Measurements from ENCODE around the gene LHX6. TPM values are rescaled to one million over a fixed set of nuclear protein-coding genes. Genes with fewer than 3 reads are reported as not detected.

LHX6 gene
- total RNA-seq, 2 donors from 2014 or later = 2.9 TPM; not detected in 1

GRCh38 chr9:122218071-122218934 is 10.5 kb downstream of the LHX6 start:
- Histone ChIP-seq H3K27ac (no peak overlapping the region), H3K9me3 (no peaks in the 10 kb centered on the region), H3K4me1 (peaks cover 34% of the 10 kb centered on the region), H3K4me3 (no peak overlapping the region), H3K27me3 (peaks cover 0 to 38% of the 10 kb centered on the region in 2 donors), H3K36me3 (replicated peaks in 1 of 2; ENCODE audit: insufficient read depth in 1 of 2, low read depth in 2 of 2) (no peaks in the 10 kb centered on the region)
- intact Hi-C loops (cut with DNase I) = no loop called here
- DNase-seq (no peak), ATAC-seq (no peak)
- WGBS, 2 donors = 50 to 60% methylated on average over 11 of the region's 11 CpGs
- TF ChIP-seq CTCF (IDR thresholded peaks at IDR 0.05) (no peak), POLR2A (IDR thresholded peaks at IDR 0.05) (no peak)

GRCh38 chr9:122217640-122218039 is 11.1 kb downstream of the LHX6 start:
- intact Hi-C loops (cut with DNase I) = no loop called here
- H3K9me3 ChIP-seq = no peaks in the 10 kb centered on the region
- ATAC-seq (no peak), DNase-seq (no peak)
- H3K4me3 ChIP-seq = no peak overlapping the region
- TF ChIP-seq CTCF (IDR thresholded peaks at IDR 0.05) (no peak), POLR2A (IDR thresholded peaks at IDR 0.05) (no peak)
- 46 to 58% methylated on average over 4 of the region's 4 CpGs for WGBS, 2 donors
- no peak overlapping the region for H3K27ac ChIP-seq
- no peaks in the 10 kb centered on the region for H3K36me3 ChIP-seq (replicated peaks in 1 of 2; ENCODE audit: insufficient read depth in 1 of 2, low read depth in 2 of 2)
- H3K27me3 ChIP-seq = peaks cover 0 to 41% of the 10 kb centered on the region in 2 donors
- peaks cover 36% of the 10 kb centered on the region for H3K4me1 ChIP-seq

DNA sequence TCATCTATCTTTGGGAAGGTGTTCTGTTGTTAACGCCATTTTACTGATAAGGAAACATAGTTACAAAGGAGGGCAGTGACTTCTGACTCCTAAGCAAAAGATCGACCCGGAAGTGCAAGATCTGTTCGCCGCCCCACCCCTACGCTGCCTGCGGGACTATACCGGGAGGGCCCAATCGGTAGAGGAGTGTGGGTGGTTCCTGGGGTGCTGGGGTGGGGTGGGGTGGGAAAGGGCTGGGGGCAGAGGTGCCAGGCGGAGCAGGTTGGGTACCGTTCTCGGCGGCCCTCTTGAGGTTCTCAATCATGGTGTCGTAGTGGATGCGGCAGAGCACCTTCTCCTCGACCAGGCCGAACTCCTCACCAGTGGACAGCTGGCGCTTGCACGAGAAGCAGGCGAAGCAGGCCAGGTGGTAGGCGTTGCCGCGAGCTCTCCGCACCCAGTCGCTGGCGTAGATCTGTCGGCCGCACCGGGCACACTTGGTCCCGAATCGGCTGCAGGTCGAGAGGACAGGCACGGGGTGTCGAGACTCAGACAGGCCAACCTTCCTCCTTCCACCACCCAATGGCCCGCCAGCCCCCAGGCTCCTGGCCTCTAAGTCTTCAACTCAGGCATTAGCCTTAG is 11.8 kb downstream of the LHX6 start:
- no peak for TF ChIP-seq POLR2A (IDR thresholded peaks at IDR 0.05)
- no peak for TF ChIP-seq CTCF (IDR thresholded peaks at IDR 0.05)
- no peaks in the 10 kb centered on the region for H3K9me3 ChIP-seq
- no peak for ATAC-seq
- 36 to 41% methylated on average over 23 to 35 of the region's 35 CpGs for WGBS, 2 donors
- H3K27ac ChIP-seq = no peak overlapping the region
- intact Hi-C loops (cut with DNase I) = no loop called here
- H3K4me3 ChIP-seq = no peak overlapping the region
- H3K4me1 ChIP-seq = peaks cover 36% of the 10 kb centered on the region
- no peak for DNase-seq
- H3K27me3 ChIP-seq = peaks cover 0 to 37% of the 10 kb centered on the region in 2 donors
- H3K36me3 ChIP-seq (replicated peaks in 1 of 2; ENCODE audit: insufficient read depth in 1 of 2, low read depth in 2 of 2) = no peaks in the 10 kb centered on the region

DNA sequence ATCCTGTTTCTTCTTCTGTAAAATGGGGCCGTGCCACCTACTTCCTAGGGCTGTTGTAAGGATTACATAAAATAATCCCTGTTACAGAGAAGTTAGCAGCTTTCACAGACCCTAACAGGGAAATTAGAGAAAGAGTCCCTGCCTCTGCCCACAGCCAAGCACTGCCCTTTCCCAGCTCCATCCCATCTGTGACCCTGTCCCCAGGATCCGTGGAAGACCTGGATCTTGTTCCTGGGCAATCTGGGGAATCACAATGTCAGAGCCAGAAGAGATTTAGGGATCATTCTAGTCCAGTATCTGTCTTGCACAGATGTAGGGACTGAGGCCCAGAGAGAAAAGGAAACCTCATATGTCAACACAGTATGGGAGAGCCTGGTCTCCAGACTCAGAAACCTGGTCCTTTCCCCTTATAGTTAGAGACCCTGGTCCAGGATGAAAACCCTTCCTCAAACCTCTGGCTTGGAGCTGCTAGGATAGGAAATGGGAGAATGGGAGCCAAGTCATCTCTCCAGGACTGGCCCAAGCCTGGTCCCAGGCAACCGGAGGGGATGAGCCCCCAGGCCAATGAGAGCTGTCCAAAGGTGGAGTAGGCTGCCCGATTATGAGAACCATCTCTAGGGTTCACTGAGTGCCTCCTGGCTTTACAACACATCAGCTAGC is 12.5 kb downstream of the LHX6 start:
- Histone ChIP-seq H3K4me1 (peaks cover 36% of the 10 kb centered on the region), H3K27me3 (peaks cover 0 to 30% of the 10 kb centered on the region in 2 donors), H3K4me3 (no peak overlapping the region), H3K9me3 (no peaks in the 10 kb centered on the region), H3K27ac (no peak overlapping the region), H3K36me3 (replicated peaks in 1 of 2; ENCODE audit: insufficient read depth in 1 of 2, low read depth in 2 of 2) (no peaks in the 10 kb centered on the region)
- intact Hi-C loops (cut with DNase I) = no loop called here
- WGBS, 2 donors = 64 to 70% methylated on average over 4 of the region's 4 CpGs
- TF ChIP-seq POLR2A (IDR thresholded peaks at IDR 0.05) (no peak), CTCF (IDR thresholded peaks at IDR 0.05) (no peak)
- DNase-seq = no peak
- no peak for ATAC-seq
